ENCODE measurements around the gene DOCK1.

DNA sequence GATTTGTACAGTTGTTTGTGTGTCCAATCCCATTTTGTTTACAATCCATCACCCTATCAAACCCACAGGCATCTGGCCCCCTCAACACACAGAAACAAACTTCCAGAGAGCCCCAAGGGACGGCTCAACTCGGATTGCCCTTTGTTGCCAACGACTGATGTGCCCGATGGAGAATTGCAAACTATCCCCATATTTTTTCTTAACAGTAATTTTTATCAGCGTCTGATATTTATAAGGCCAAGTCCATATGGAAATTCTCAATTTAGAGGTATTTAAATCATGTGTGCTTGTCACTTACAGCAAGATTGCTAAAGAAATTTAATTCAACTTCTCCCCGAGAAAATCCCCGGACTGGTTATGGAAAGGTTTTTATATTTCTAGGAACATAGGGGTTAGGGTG is 530.0 kb downstream of the DOCK1 start:
- no peak for TF ChIP-seq POLR2AphosphoS5 (IDR thresholded peaks at IDR 0.05; ENCODE audit: low read depth, low read length)
- TF ChIP-seq POLR2A (IDR thresholded peaks at IDR 0.05; ENCODE audit: low read depth, low read length): no peak

Measured in GM12891 (cell line).